Fibroblast of lung (primary cell): ENCODE data around the gene JPH3. TPM values are rescaled to one million over a fixed set of nuclear protein-coding genes. Genes with fewer than 3 reads are reported as not detected.

ENCODE experiments used
- DNase-seq, 2 donors: peaks; one replicate each; pipeline versions ENCODE4 v3.0.0 to v3.0.0-alpha.2; 2010; ENCODE audit warnings: low read depth in 2 of 2
- H2AFZ ChIP-seq: 2 replicates; pipeline ENCODE4 v1.5.1; 2012; ENCODE audit warnings: low read length, control low read depth, inconsistent platforms
- H3K27ac ChIP-seq: 2 replicates; pipeline ENCODE4 v1.5.1; 2011; ENCODE audit warnings: low read length, control low read depth; ENCODE audit not compliant: insufficient read depth
- H3K27me3 ChIP-seq: 2 replicates; pipeline ENCODE4 v1.5.1; 2011; ENCODE audit warnings: mild to moderate bottlenecking, low read length; ENCODE audit not compliant: control insufficient read depth, insufficient read depth
- H3K36me3 ChIP-seq: 2 replicates; pipeline ENCODE4 v1.5.1; 2011; ENCODE audit warnings: low read length; ENCODE audit not compliant: control insufficient read depth, insufficient read depth
- H3K4me1 ChIP-seq: 2 replicates; pipeline ENCODE4 v1.5.1; 2011; ENCODE audit warnings: low read length; ENCODE audit not compliant: control insufficient read depth, insufficient read depth; ENCODE audit errors: extremely low read depth
- H3K4me2 ChIP-seq: 2 replicates; pipeline ENCODE4 v1.5.1; 2011; ENCODE audit warnings: low read length, control low read depth; ENCODE audit not compliant: insufficient read depth; ENCODE audit errors: extremely low read depth
- H3K4me3 ChIP-seq, 4 experiments: fragments of 200-600 bp in 1 of 4; sonication (generic) in 1 of 4; replicated peaks in 1 of 4; 2 replicates each; pipeline ENCODE4 v1.5.1; 2011 to 2016; ENCODE audit warnings: low read length in 4 of 4, low read depth in 3 of 4, mild to moderate bottlenecking in 3 of 4, control low read depth in 2 of 4, inconsistent platforms in 1 of 4, mixed read lengths in 1 of 4; ENCODE audit not compliant: insufficient read depth in 1 of 4; ENCODE audit errors: control extremely low read depth in 1 of 4
- H3K79me2 ChIP-seq: 2 replicates; pipeline ENCODE4 v1.5.1; 2012; ENCODE audit warnings: mild to moderate bottlenecking, low read length, inconsistent platforms; ENCODE audit not compliant: control insufficient read depth, insufficient read depth
- H3K9ac ChIP-seq: 2 replicates; pipeline ENCODE4 v1.5.1; 2011; ENCODE audit warnings: mild to moderate bottlenecking, low read length, control low read depth; ENCODE audit not compliant: insufficient read depth
- H3K9me3 ChIP-seq: 2 replicates; pipeline ENCODE4 v1.5.1; 2012; ENCODE audit warnings: low read depth, low read length; ENCODE audit not compliant: control insufficient read depth, insufficient read depth
- H4K20me1 ChIP-seq: 2 replicates; pipeline ENCODE4 v1.5.1; 2011; ENCODE audit warnings: low read length; ENCODE audit not compliant: control insufficient read depth, insufficient read depth; ENCODE audit errors: extremely low read depth
- EZH2 ChIP-seq: IDR thresholded peaks from 2 replicates; pipeline ENCODE4 v1.5.1; 2012; ENCODE audit warnings: low read length, control low read depth, mild to moderate bottlenecking; ENCODE audit errors: missing control alignments
- polyA plus RNA-seq, 2 donors: library from polyadenylated mRNA; depleted of rRNA in 1 of 2; stranded (reverse) in 1 of 2; unstranded in 1 of 2; fragments of >200 nt; gene quantifications; 2 replicates each; pipeline ENCODE4 v1.2.1, GENCODE V29; 2011 to 2012; ENCODE audit warnings: missing spikeins in 1 of 2
- total RNA-seq: library from RNA; depleted of rRNA; stranded (reverse); fragments of >200 nt; gene quantifications from 2 replicates; pipeline ENCODE4 v1.2.1, GENCODE V29; 2014
- TF ChIP-seq, protein P1 (sequence below), 2 donors: IDR thresholded peaks in 1 of 2; conservative IDR thresholded peaks in 1 of 2; 1 replicate in 1 of 2; 2 replicates in 1 of 2; pipeline ENCODE4 v1.5.1; 2011 to 2012; ENCODE audit warnings: low read length in 2 of 2, control low read depth in 1 of 2, inconsistent platforms in 1 of 2, low read depth in 1 of 2, mild to moderate bottlenecking in 1 of 2

Gene JPH3
- total and polyA plus RNA-seq, 2 donors (not counting 1 experiment from before 2014, with no cell fraction given) = 0.01 TPM; not detected in 1

DNA sequence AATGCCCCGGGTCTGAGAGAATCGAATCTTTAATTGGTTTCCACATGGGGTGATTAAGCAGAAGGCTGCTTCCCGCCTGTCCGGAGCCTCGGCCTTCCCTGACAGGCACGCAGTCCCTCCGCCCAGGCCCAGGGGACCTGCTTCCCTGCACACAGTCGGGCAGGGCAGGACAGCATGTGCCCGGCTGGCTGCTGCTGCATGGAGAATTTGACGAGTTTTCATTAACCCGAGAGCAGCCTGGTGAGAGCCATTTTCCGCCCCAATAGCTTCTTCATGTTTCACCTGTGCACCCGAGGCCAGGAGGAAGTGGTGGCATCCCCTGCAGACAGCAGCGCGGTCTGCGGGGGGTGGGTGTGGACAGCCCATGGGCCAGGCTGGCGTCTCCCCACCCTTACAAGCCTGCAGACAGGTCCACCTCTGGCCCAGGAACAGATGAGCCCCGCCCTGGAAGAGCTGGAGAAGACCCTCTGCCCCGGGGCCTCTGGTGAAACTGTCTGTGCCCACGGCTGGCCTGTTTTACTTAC, 96.4 kb downstream of the JPH3 start:
- Histone ChIP-seq H3K27ac (no peak overlapping the region), H3K9me3 (no peaks in the 10 kb centered on the region), H3K4me2 (no peak overlapping the region), H3K27me3 (no peaks in the 10 kb centered on the region), H3K36me3 (peaks cover 4% of the 10 kb centered on the region), H3K9ac (no peak overlapping the region), H4K20me1 (no peaks in the 10 kb centered on the region), H3K79me2 (no peaks in the 10 kb centered on the region), H3K4me1 (no peaks in the 10 kb centered on the region), H2AFZ (no peak overlapping the region), H3K4me3 (no peak overlapping the region)
- no peak for TF ChIP-seq EZH2
- TF ChIP-seq, protein P1, sequence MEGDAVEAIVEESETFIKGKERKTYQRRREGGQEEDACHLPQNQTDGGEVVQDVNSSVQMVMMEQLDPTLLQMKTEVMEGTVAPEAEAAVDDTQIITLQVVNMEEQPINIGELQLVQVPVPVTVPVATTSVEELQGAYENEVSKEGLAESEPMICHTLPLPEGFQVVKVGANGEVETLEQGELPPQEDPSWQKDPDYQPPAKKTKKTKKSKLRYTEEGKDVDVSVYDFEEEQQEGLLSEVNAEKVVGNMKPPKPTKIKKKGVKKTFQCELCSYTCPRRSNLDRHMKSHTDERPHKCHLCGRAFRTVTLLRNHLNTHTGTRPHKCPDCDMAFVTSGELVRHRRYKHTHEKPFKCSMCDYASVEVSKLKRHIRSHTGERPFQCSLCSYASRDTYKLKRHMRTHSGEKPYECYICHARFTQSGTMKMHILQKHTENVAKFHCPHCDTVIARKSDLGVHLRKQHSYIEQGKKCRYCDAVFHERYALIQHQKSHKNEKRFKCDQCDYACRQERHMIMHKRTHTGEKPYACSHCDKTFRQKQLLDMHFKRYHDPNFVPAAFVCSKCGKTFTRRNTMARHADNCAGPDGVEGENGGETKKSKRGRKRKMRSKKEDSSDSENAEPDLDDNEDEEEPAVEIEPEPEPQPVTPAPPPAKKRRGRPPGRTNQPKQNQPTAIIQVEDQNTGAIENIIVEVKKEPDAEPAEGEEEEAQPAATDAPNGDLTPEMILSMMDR (conservative IDR thresholded peaks at IDR 0.05 in 1 of 2, IDR thresholded peaks at IDR 0.05 in 1 of 2; ENCODE audit: low read depth in 1 of 2, low read length in 2 of 2) = no peak
- DNase-seq = no peak

DNA sequence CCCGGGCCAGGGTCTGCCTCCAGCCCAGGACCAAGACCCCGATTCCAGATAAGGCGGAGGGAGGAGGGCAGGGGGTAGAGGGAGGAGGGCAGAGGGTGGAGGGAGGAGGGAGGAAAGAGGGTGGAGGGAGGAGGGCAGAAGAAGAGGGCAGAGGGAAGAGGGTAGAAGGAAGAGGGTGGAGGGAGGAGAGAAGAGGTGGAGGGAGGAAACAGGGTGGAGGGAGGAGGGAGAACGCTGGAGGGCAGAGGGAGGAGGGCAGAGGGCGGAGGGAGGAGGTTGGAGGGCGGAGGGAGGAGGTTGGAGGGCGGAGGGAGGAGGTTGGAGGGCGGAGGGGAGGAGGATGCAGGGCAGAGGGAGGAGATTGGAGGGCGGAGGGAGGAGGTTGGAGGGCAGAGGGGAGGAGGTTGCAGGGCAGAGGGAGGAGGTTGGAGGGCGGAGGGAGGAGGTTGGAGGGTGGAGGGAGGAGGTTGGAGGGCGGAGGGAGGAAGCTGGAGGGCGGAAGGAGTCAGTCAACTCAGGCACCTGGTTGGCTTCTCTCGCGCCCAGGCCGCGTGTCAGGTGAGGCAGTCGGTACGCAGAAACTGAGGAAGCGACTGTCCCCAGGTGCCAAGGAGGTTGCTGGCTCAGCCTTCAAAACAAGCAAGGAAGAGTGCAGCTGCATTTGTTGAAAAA, 98.2 kb downstream of the JPH3 start:
- Histone ChIP-seq H3K4me1 (no peaks in the 10 kb centered on the region), H2AFZ (no peak overlapping the region)

DNA sequence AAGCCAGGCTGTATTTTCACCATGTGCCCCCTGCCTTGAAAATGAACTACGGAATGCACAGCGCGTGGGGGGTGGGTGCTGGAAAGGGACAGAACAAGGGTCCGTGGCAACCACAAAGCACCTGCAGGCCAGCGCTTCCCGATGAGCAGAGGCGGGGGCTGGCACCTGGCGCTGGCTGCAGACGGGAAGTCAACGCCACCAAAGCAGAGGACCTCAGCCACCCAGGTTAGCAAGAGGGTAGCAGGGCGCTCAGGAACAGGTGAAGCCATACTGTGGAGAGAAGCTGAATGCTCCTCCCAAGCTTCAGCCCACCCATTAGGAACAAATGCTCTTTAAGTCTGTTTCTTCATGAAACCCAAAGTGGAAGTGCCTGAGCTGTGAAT, 98.8 kb downstream of the JPH3 start:
- H3K27ac ChIP-seq = no peak overlapping the region
- H3K36me3 ChIP-seq = peaks cover 4% of the 10 kb centered on the region
- no peak overlapping the region for H3K4me2 ChIP-seq
- no peaks in the 10 kb centered on the region for H3K79me2 ChIP-seq
- H2AFZ ChIP-seq = no peak overlapping the region
- no peak overlapping the region for H3K4me3 ChIP-seq
- no peaks in the 10 kb centered on the region for H3K4me1 ChIP-seq
- no peaks in the 10 kb centered on the region for H3K27me3 ChIP-seq
- H3K9me3 ChIP-seq = no peaks in the 10 kb centered on the region
- H3K9ac ChIP-seq = no peak overlapping the region
- TF ChIP-seq, protein P1 (conservative IDR thresholded peaks at IDR 0.05 in 1 of 2, IDR thresholded peaks at IDR 0.05 in 1 of 2; ENCODE audit: low read depth in 1 of 2, low read length in 2 of 2) = no peak
- TF ChIP-seq EZH2 = no peak
- DNase-seq = no peak
- no peaks in the 10 kb centered on the region for H4K20me1 ChIP-seq

More for the DNA sequence above, 98.2 kb downstream of the JPH3 start:
- H3K27ac ChIP-seq = no peak overlapping the region
- no peaks in the 10 kb centered on the region for H3K27me3 ChIP-seq
- H3K36me3 ChIP-seq = peaks cover 4% of the 10 kb centered on the region
- no peaks in the 10 kb centered on the region for H3K9me3 ChIP-seq
- no peaks in the 10 kb centered on the region for H4K20me1 ChIP-seq
- TF ChIP-seq, protein P1 (conservative IDR thresholded peaks at IDR 0.05 in 1 of 2, IDR thresholded peaks at IDR 0.05 in 1 of 2; ENCODE audit: low read depth in 1 of 2, low read length in 2 of 2) = no peak
- no peak for TF ChIP-seq EZH2
- H3K79me2 ChIP-seq = no peaks in the 10 kb centered on the region
- H3K4me3 ChIP-seq = no peak overlapping the region
- no peak overlapping the region for H3K4me2 ChIP-seq
- no peak overlapping the region for H3K9ac ChIP-seq
- no peak for DNase-seq
